Activated T-helper 17 cell treated with anti-CD3 and anti-CD28 coated beads, Interleukin-2, amount 50 U/mL, for 72 hours (primary cell): ENCODE measurements around the gene ACBD3. TPM values are rescaled to one million over a fixed set of nuclear protein-coding genes. Genes with fewer than 3 reads are reported as not detected.
A peak's percentile ranks its signal among the peaks of the same experiment; 100 is the strongest.
"Not testable (repeated sequence)": the region's sequence is repeated elsewhere in the genome, so short reads cannot be mapped to it uniquely, and the experiment has no call there.

ENCODE experiments used
- ATAC-seq: fragments of 150-1000 bp; cut with Tn5 transposase; replicated peaks from 2 replicates; pipeline ENCODE4 v1.10.0; 2021; ENCODE audit warnings: mild to moderate bottlenecking, moderate library complexity
- H3K27ac Mint-ChIP-seq: one replicate; pipeline ENCODE4 v1.8.0; 2022; ENCODE audit warnings: mixed read lengths
- H3K27me3 Mint-ChIP-seq: one replicate; pipeline ENCODE4 v1.8.0; 2022; ENCODE audit warnings: mixed read lengths
- H3K36me3 Mint-ChIP-seq: one replicate; pipeline ENCODE4 v1.8.0; 2022; ENCODE audit warnings: low read depth, mild to moderate bottlenecking, mixed read lengths
- H3K4me1 Mint-ChIP-seq: one replicate; pipeline ENCODE4 v1.8.0; 2022; ENCODE audit warnings: mixed read lengths
- H3K4me3 Mint-ChIP-seq: one replicate; pipeline ENCODE4 v1.8.0; 2022; ENCODE audit warnings: mild to moderate bottlenecking, mixed read lengths
- H3K9me3 Mint-ChIP-seq: one replicate; pipeline ENCODE4 v1.8.0; 2022; ENCODE audit warnings: mixed read lengths
- total RNA-seq, 2 donors: library from RNA; stranded (reverse); gene quantifications; one replicate each; pipeline ENCODE4 v1.2.3, GENCODE V29; 2022

Gene ACBD3
- total RNA-seq, 2 donors from 2014 or later: 20.3 to 23.9 TPM

- no peak for ATAC-seq
- H3K4me3 Mint-ChIP-seq: no peak overlapping the region
These were observed 22.9 kb upstream of the ACBD3 start for GRCh38 chr1:226209307-226210059.

DNA sequence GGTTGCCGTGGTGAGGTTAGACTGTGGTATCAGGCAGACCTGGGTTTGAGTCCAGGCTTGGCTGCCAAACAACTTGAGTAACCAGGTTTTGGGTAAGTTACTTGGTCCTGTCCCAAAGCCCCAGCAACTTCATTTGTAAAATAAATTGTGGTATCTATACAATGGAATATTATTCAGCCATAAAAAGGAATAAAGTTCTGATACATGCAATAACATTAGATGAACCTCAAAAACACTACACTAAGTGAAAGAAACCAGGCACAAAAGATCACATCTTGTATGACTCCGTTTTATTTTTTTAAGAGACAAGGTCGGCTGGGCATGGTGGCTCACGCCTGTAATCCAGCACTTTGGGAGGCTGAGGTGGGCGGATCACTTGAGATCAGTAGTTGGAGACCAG is 20.5 kb upstream of the ACBD3 start:
- Mint-ChIP-seq H3K36me3 (no peaks in the 10 kb centered on the region), H3K9me3 (no peaks in the 10 kb centered on the region), H3K4me1 (no peaks in the 10 kb centered on the region), H3K27me3 (no peaks in the 10 kb centered on the region), H3K4me3 (no peak overlapping the region), H3K27ac (no peak overlapping the region)
- ATAC-seq: no peak

More at GRCh38 chr1:226209307-226210059, 22.9 kb upstream of the ACBD3 start:
- Mint-ChIP-seq H3K4me1 (no peaks in the 10 kb centered on the region), H3K9me3 (no peaks in the 10 kb centered on the region), H3K27ac (no peak overlapping the region), H3K36me3 (no peaks in the 10 kb centered on the region), H3K27me3 (no peaks in the 10 kb centered on the region)

GRCh38 chr1:226204198-226204597 is 17.7 kb upstream of the ACBD3 start:
- Mint-ChIP-seq H3K9me3 (no peaks in the 10 kb centered on the region), H3K36me3 (no peaks in the 10 kb centered on the region), H3K27ac (no peak overlapping the region), H3K4me1 (no peaks in the 10 kb centered on the region), H3K4me3 (no peak overlapping the region), H3K27me3 (peaks cover 3% of the 10 kb centered on the region)
- no peak for ATAC-seq

- no peak overlapping the region for H3K4me3 Mint-ChIP-seq
These were observed 17.1 kb upstream of the ACBD3 start for GRCh38 chr1:226203655-226204054.

GRCh38 chr1:226203240-226203639 is 16.7 kb upstream of the ACBD3 start:
- Mint-ChIP-seq H3K36me3 (no peaks in the 10 kb centered on the region), H3K9me3 (no peaks in the 10 kb centered on the region), H3K4me3 (no peak overlapping the region), H3K27me3 (peaks cover 3% of the 10 kb centered on the region), H3K27ac (no peak overlapping the region), H3K4me1 (no peaks in the 10 kb centered on the region)
- ATAC-seq: peak; percentile 67

More at GRCh38 chr1:226203655-226204054, 17.1 kb upstream of the ACBD3 start:
- Mint-ChIP-seq H3K4me1 (no peaks in the 10 kb centered on the region), H3K27me3 (peaks cover 3% of the 10 kb centered on the region), H3K9me3 (no peaks in the 10 kb centered on the region), H3K27ac (no peak overlapping the region), H3K36me3 (no peaks in the 10 kb centered on the region)
- no peak for ATAC-seq

- not testable (repeated sequence) for H3K4me1 Mint-ChIP-seq, ATAC-seq, H3K9me3 Mint-ChIP-seq
These were observed 16.1 kb upstream of the ACBD3 start for GRCh38 chr1:226202666-226203065.

DNA sequence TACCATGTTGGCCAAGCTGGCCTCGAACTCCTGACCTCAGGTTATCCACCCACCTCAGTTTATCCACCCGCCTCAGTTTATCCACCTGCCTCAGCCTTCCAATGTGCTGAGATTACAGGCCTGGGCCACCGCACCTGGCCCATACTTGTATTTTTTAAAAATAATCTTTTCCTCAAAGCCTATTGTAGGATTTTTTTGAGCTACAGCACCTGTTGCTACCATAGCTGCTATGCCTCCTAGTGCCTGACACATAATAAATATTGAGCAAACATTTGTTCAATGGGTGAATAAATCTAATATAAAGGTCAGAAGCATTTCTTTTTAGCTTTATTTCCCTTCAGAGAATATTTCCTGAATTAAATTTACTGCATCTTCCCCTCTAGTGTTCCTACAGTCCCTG is 15.7 kb upstream of the ACBD3 start:
- H3K36me3 Mint-ChIP-seq: no peaks in the 10 kb centered on the region
- no peak for ATAC-seq
- no peak overlapping the region for H3K27ac Mint-ChIP-seq
- H3K27me3 Mint-ChIP-seq: peaks cover 3% of the 10 kb centered on the region
- no peaks in the 10 kb centered on the region for H3K9me3 Mint-ChIP-seq
- no peaks in the 10 kb centered on the region for H3K4me1 Mint-ChIP-seq
- no peak overlapping the region for H3K4me3 Mint-ChIP-seq

More at GRCh38 chr1:226202666-226203065, 16.1 kb upstream of the ACBD3 start:
- H3K36me3 Mint-ChIP-seq, H3K27ac Mint-ChIP-seq, H3K4me3 Mint-ChIP-seq, H3K27me3 Mint-ChIP-seq: not testable (repeated sequence)

- ATAC-seq: no peak
- no peaks in the 10 kb centered on the region for H3K9me3 Mint-ChIP-seq
- no peak overlapping the region for H3K4me3 Mint-ChIP-seq
- no peaks in the 10 kb centered on the region for H3K36me3 Mint-ChIP-seq
- no peak overlapping the region for H3K27ac Mint-ChIP-seq
- no peaks in the 10 kb centered on the region for H3K4me1 Mint-ChIP-seq
- H3K27me3 Mint-ChIP-seq: peaks cover 3% of the 10 kb centered on the region
These were observed 14.6 kb upstream of the ACBD3 start for GRCh38 chr1:226201029-226201593.

DNA sequence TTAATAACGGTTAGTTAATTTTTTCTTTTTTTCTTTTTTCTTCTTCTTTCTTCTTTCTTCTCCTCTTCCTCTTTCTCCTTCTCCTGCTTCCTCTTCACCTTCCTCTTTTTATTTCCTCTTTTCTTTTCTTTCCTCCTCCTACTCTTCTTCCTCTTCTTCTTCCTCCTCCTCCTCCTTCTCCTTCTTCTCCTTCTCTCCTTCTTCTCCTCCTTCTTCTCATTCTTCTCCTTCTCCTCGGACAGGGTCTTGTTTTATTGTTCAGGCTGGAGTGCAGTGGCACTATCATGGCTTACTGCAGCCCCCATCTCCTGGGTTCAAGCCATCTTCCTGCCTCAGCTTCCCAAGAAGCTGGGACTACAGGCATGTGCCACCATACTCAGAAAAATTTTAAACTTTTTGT is 13.4 kb upstream of the ACBD3 start:
- no peaks in the 10 kb centered on the region for H3K9me3 Mint-ChIP-seq
- no peak overlapping the region for H3K4me3 Mint-ChIP-seq
- no peaks in the 10 kb centered on the region for H3K4me1 Mint-ChIP-seq
- no peaks in the 10 kb centered on the region for H3K36me3 Mint-ChIP-seq
- ATAC-seq: no peak
- no peak overlapping the region for H3K27ac Mint-ChIP-seq
- peaks cover 3% of the 10 kb centered on the region for H3K27me3 Mint-ChIP-seq

DNA sequence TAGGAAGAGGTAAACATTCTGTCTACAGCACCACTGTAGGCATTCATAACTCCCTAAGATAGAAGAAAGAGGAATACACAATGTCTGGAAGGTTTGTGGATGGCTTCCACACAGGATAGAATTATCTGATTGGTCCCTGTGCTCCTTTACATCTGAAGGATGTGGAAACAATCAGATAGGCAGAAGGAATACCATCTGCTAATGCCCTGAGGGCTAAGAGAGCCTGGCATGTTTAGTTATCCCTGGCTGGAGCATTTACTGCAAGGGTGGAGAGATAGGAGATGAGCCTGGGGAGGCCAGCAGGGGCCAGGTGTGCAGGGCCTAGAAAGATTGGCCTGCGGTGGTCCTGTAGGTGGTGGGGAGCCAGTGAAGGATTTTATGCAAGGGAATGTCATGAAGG is 8.6 kb upstream of the ACBD3 start:
- ATAC-seq: no peak
- Mint-ChIP-seq H3K27me3 (peaks cover 2% of the 10 kb centered on the region), H3K27ac (no peak overlapping the region), H3K36me3 (no peaks in the 10 kb centered on the region), H3K4me1 (no peaks in the 10 kb centered on the region), H3K4me3 (no peak overlapping the region), H3K9me3 (no peaks in the 10 kb centered on the region)

DNA sequence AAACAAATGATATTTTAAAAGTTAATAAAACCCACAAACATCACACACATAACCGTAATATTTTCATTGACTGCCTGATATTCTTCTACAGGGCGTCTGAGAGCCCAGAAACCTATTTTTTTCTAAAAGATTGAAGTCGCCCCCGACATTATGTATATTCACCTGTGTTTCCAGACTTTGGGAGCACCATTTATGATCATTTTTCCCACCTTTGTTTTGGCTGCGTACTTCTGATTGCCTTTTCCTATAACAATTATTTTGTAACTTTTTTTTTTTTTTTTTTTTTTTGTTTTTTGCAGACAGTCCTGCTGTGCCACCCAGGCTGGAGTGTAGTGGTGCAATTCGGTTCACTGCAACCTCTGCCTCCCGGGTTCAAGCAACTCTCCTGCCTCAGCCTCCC is 839 bp upstream of the ACBD3 start:
- Mint-ChIP-seq H3K9me3 (no peaks in the 10 kb centered on the region), H3K36me3 (peaks cover 26% of the 10 kb centered on the region), H3K4me1 (peaks cover 20% of the 10 kb centered on the region), H3K27me3 (no peaks in the 10 kb centered on the region), H3K4me3 (peak overlapping the region; percentile 98), H3K27ac (peak overlapping the region; percentile 97)
- ATAC-seq: no peak

DNA sequence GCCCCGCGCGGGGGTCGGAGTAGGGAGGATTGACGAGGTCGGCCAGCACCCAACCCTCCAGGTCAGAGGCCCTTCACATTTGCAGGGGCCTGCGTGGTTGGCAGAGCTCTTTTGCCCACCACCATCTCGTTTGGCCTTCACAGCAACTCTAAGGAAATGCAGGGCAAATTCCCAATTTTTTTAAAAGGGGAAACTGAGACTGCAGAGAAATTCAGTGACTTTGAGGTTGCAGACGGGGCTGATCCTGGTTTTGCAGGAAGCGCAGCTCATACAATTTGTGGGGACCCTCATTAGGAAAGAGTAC is 430 bp upstream of the ACBD3 start:
- Mint-ChIP-seq H3K36me3 (peaks cover 30% of the 10 kb centered on the region), H3K27me3 (no peaks in the 10 kb centered on the region), H3K4me3 (peak overlapping the region; percentile 98), H3K9me3 (no peaks in the 10 kb centered on the region), H3K27ac (peak overlapping the region; percentile 97), H3K4me1 (peaks cover 21% of the 10 kb centered on the region)
- no peak for ATAC-seq

DNA sequence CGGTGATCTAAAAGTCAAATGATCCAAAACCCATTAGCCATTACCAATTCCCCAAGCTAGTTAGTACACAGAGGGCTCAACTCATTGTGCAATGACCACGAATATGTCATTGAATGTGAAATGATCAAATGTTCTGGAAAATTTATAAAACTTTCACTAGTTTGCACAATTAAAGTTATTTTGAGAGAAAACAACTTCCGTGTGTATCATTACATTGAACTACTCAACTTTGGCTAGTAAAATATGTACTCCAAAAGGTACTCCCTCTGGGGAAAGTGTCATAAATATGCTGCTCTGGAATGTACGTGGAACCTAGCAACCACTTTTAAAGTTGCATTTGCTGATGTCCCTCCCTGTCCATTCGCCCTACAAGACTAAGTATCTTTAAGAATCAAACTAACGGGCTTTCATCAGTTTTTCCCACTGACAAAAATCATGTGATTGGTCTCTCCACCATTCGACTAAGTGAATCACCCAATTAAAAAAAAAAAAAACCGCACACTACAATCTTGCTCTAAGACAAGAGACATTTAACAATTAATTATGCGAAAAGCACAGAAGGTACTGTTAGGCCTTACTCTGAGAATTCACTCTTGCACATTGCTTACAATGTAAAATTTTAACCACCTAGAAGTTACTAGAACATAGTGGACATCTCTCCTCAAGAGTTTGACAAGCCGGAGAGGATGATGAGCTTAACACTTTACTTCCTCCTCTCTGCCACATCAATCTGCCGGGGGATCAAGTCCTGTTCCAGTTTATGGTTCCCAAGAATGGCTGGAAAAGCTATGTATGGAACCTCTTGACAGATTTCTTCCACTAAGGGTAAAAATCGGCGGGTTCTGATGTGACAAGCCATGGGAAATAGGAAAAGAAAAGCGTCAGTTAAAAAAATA is 1.2 kb downstream of the ACBD3 start:
- Mint-ChIP-seq H3K36me3 (peaks cover 46% of the 10 kb centered on the region), H3K9me3 (no peaks in the 10 kb centered on the region), H3K4me1 (peaks cover 21% of the 10 kb centered on the region)

GRCh38 chr1:226181996-226182714 is 4.4 kb downstream of the ACBD3 start:
- Mint-ChIP-seq H3K27ac (no peak overlapping the region), H3K4me3 (peak overlapping the region; percentile 10), H3K9me3 (no peaks in the 10 kb centered on the region), H3K27me3 (no peaks in the 10 kb centered on the region), H3K36me3 (peaks cover 71% of the 10 kb centered on the region), H3K4me1 (peaks cover 36% of the 10 kb centered on the region)
- no peak for ATAC-seq

More for the DNA sequence above, 1.2 kb downstream of the ACBD3 start:
- Mint-ChIP-seq H3K4me3 (peak overlapping the region; percentile 98), H3K27me3 (no peaks in the 10 kb centered on the region), H3K27ac (peak overlapping the region; percentile 97)
- ATAC-seq: no peak
